ENCODE measurements around the gene USP32.
"Not testable (repeated sequence)": the region's sequence is repeated elsewhere in the genome, so short reads cannot be mapped to it uniquely, and the experiment has no call there.

USP32 gene

GRCh38 chr17:60231691-60232090, 160.2 kb downstream of the USP32 start:
- DNase-seq (ENCODE audit: low spot score) = peak; percentile 63

- peak; percentile 63 for DNase-seq (ENCODE audit: low spot score)
Measured at GRCh38 chr17:60231234-60231633, 160.7 kb downstream of the USP32 start.

GRCh38 chr17:60230358-60230757, 161.6 kb downstream of the USP32 start:
- no peak for DNase-seq (ENCODE audit: low spot score)

GRCh38 chr17:60229188-60229802, 162.6 kb downstream of the USP32 start:
- no peak for DNase-seq (ENCODE audit: low spot score)

GRCh38 chr17:60227276-60227675, 164.7 kb downstream of the USP32 start:
- not testable (repeated sequence) for DNase-seq (ENCODE audit: low spot score)

- no peak for DNase-seq (ENCODE audit: low spot score)
Measured at GRCh38 chr17:60224064-60224463, 167.9 kb downstream of the USP32 start.

- DNase-seq (ENCODE audit: low spot score) = no peak
Measured at GRCh38 chr17:60223456-60223855, 168.5 kb downstream of the USP32 start.

- not testable (repeated sequence) for DNase-seq (ENCODE audit: low spot score)
Measured at GRCh38 chr17:60218774-60219173, 173.2 kb downstream of the USP32 start.

GRCh38 chr17:60215895-60216294, 176.0 kb downstream of the USP32 start:
- not testable (repeated sequence) for DNase-seq (ENCODE audit: low spot score)

GRCh38 chr17:60211282-60211681, 180.7 kb downstream of the USP32 start:
- not testable (repeated sequence) for DNase-seq (ENCODE audit: low spot score)

- DNase-seq (ENCODE audit: low spot score) = not testable (repeated sequence)
Measured at GRCh38 chr17:60208302-60208701, 183.6 kb downstream of the USP32 start.

- not testable (repeated sequence) for DNase-seq (ENCODE audit: low spot score)
Measured at GRCh38 chr17:60205782-60206181, 186.2 kb downstream of the USP32 start.

- not testable (repeated sequence) for DNase-seq (ENCODE audit: low spot score)
Measured at GRCh38 chr17:60198630-60199029, 193.3 kb downstream of the USP32 start.

- DNase-seq (ENCODE audit: low spot score) = not testable (repeated sequence)
Measured at GRCh38 chr17:60194141-60194540, 197.8 kb downstream of the USP32 start.

GRCh38 chr17:60193482-60193881, 198.5 kb downstream of the USP32 start:
- DNase-seq (ENCODE audit: low spot score) = no peak

GRCh38 chr17:60193032-60193431, 198.9 kb downstream of the USP32 start:
- DNase-seq (ENCODE audit: low spot score) = not testable (repeated sequence)

GRCh38 chr17:60190032-60190431, 201.9 kb downstream of the USP32 start:
- not testable (repeated sequence) for DNase-seq (ENCODE audit: low spot score)

GRCh38 chr17:60188759-60189158, 203.2 kb downstream of the USP32 start:
- no peak for DNase-seq (ENCODE audit: low spot score)

GRCh38 chr17:60186846-60187745, 204.8 kb downstream of the USP32 start:
- DNase-seq (ENCODE audit: low spot score) = not testable (repeated sequence)

- not testable (repeated sequence) for DNase-seq (ENCODE audit: low spot score)
Measured at GRCh38 chr17:60186372-60186771, 205.6 kb downstream of the USP32 start.

GRCh38 chr17:60180380-60180779, 211.6 kb downstream of the USP32 start:
- not testable (repeated sequence) for DNase-seq (ENCODE audit: low spot score)

- not testable (repeated sequence) for DNase-seq (ENCODE audit: low spot score)
Measured at GRCh38 chr17:60178180-60178579, 213.8 kb downstream of the USP32 start.

- DNase-seq (ENCODE audit: low spot score) = not testable (repeated sequence)
Measured at GRCh38 chr17:60176763-60177162, 215.2 kb downstream of the USP32 start.
